Glutamatergic neuron (in vitro differentiated cells): Measurements from ENCODE around the gene LIN9. TPM values are rescaled to one million over a fixed set of nuclear protein-coding genes. Genes with fewer than 3 reads are reported as not detected.
"Not testable (repeated sequence)": the region's sequence is repeated elsewhere in the genome, so short reads cannot be mapped to it uniquely, and the experiment has no call there.

Experiments used
- DNase-seq: peaks from one replicate; pipeline ENCODE4 v3.0.0; 2022
- H3K27ac Mint-ChIP-seq: one replicate; pipeline ENCODE4 v1.8.0; 2020; ENCODE audit warnings: mild to moderate bottlenecking, mixed read lengths, inconsistent platforms; ENCODE audit not compliant: unreplicated experiment
- H3K27me3 Mint-ChIP-seq: one replicate; pipeline ENCODE4 v1.8.0; 2020; ENCODE audit warnings: mild to moderate bottlenecking, moderate library complexity, mixed read lengths, inconsistent platforms; ENCODE audit not compliant: unreplicated experiment
- H3K36me3 Mint-ChIP-seq: one replicate; pipeline ENCODE4 v1.8.0; 2020; ENCODE audit warnings: mild to moderate bottlenecking, mixed read lengths, inconsistent platforms; ENCODE audit not compliant: unreplicated experiment
- H3K4me1 Mint-ChIP-seq: one replicate; pipeline ENCODE4 v1.8.0; 2020; ENCODE audit warnings: mild to moderate bottlenecking, low read depth, mixed read lengths, inconsistent platforms; ENCODE audit not compliant: unreplicated experiment
- H3K4me3 Mint-ChIP-seq: one replicate; pipeline ENCODE4 v1.8.0; 2020; ENCODE audit warnings: mild to moderate bottlenecking, mixed read lengths, inconsistent platforms; ENCODE audit not compliant: unreplicated experiment
- H3K9me3 Mint-ChIP-seq: one replicate; pipeline ENCODE4 v1.8.0; 2020; ENCODE audit warnings: mild to moderate bottlenecking, moderate library complexity, mixed read lengths, inconsistent platforms; ENCODE audit not compliant: unreplicated experiment
- total RNA-seq: library from RNA; stranded (reverse); fragmentation: NEBNext Ultra II Directional; extraction: Animal tissue kit (Norgen Biotek cat#: 25700); gene quantifications from one replicate; pipeline ENCODE4 v1.2.1, GENCODE V29; 2021; ENCODE audit not compliant: unreplicated experiment
- TF ChIP-seq, protein P1 (sequence below): fragments of 200-600 bp; sonication (generic); IDR thresholded peaks from one replicate; pipeline ENCODE4 v1.5.0; 2021; ENCODE audit not compliant: partially characterized antibody, unreplicated experiment

Gene LIN9
- total RNA-seq, 1 donor from 2014 or later, result 7.1 TPM

DNA sequence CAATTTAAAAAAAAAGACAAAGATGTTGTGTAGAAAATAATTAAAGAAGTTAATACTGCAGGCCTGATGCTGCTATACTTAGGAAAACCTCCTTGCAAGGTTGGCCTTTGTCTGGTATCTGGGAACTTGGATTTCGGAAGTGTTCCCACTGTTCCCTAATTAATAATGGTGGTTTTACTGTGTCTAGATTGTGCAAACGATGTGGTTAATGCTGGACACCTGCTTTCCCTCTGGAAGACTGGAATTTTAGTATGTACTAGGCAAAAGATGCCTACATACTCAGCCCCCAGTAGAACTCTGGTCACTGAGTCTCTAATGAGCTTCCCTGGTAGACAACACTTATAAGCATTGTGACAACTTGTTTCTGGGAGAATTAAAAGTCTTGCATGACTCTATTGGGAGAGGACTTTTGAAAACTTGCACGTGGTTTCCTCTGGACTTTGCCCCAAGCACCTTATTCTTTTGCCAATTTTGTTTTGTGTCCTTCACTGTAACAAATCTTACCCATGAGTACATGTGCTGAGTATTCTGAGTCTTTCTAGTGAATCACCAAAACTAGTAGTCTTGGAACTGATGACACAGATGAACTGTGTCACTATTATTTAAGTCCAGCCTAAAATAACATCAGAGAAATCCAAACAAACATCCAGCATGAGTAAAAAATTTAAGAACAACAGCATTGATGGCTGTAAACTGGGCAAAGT, 40.4 kb downstream of the LIN9 start:
- Mint-ChIP-seq H3K4me3 (no peak overlapping the region), H3K9me3 (no peaks in the 10 kb centered on the region), H3K27ac (no peak overlapping the region), H3K36me3 (no peaks in the 10 kb centered on the region), H3K4me1 (no peaks in the 10 kb centered on the region), H3K27me3 (peaks cover 3% of the 10 kb centered on the region)
- TF ChIP-seq, protein P1, sequence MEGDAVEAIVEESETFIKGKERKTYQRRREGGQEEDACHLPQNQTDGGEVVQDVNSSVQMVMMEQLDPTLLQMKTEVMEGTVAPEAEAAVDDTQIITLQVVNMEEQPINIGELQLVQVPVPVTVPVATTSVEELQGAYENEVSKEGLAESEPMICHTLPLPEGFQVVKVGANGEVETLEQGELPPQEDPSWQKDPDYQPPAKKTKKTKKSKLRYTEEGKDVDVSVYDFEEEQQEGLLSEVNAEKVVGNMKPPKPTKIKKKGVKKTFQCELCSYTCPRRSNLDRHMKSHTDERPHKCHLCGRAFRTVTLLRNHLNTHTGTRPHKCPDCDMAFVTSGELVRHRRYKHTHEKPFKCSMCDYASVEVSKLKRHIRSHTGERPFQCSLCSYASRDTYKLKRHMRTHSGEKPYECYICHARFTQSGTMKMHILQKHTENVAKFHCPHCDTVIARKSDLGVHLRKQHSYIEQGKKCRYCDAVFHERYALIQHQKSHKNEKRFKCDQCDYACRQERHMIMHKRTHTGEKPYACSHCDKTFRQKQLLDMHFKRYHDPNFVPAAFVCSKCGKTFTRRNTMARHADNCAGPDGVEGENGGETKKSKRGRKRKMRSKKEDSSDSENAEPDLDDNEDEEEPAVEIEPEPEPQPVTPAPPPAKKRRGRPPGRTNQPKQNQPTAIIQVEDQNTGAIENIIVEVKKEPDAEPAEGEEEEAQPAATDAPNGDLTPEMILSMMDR, result no peak
- no peak for DNase-seq

- no peak for DNase-seq
- H3K27me3 Mint-ChIP-seq, result no peaks in the 10 kb centered on the region
- no peaks in the 10 kb centered on the region for H3K4me1 Mint-ChIP-seq
- H3K36me3 Mint-ChIP-seq, result peaks cover 23% of the 10 kb centered on the region
- TF ChIP-seq, protein P1, result no peak
- no peak overlapping the region for H3K27ac Mint-ChIP-seq
- H3K4me3 Mint-ChIP-seq, result no peak overlapping the region
- H3K9me3 Mint-ChIP-seq, result peaks cover 6% of the 10 kb centered on the region
Observed at GRCh38 chr1:226261818-226262217, 47.1 kb downstream of the LIN9 start.

DNA sequence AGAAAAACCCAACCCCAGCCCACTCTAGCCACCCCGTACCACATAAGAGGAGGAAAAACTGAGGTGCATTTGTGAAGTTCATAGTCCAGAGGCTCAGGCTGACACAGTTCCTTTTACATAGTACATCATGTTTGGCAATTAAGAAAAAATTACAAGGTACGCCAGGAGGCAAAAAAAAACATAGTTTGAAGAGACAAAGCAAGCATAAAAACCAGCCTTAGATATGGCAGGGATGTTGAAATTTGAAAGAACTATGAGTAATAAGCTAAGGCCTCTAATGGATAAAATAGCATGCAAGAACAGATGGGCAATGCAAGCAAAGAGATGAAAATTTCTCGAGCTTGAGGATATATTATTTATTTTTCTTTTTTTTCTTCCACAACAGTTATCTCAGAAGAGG, 53.6 kb downstream of the LIN9 start:
- H3K27me3 Mint-ChIP-seq, result no peaks in the 10 kb centered on the region
- DNase-seq, result no peak
- H3K36me3 Mint-ChIP-seq, result peaks cover 10% of the 10 kb centered on the region

DNA sequence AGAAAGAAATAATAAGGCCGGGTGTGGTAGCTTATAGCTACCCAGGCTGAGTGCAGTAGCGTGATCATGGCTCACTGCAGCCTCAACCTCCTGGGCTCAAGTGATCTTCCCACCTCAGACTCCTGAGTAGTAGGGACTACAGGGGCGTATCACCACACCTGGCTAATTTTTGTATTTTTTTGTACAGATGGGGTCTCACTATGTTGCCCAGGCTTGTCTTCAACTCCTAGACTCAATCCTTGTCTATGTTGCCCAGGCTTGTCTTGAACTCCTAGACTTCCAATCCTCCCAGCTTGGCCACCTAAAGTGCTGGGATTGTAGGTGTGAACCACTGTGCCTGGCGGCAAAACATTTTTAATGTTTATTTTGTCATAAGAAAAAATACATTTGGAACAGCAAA, 55.0 kb downstream of the LIN9 start:
- Mint-ChIP-seq H3K27ac (no peak overlapping the region), H3K9me3 (no peaks in the 10 kb centered on the region)

More for the DNA sequence above, 53.6 kb downstream of the LIN9 start:
- Mint-ChIP-seq H3K4me3 (no peak overlapping the region), H3K4me1 (no peaks in the 10 kb centered on the region), H3K27ac (no peak overlapping the region), H3K9me3 (peaks cover 3% of the 10 kb centered on the region)
- TF ChIP-seq, protein P1, result no peak

GRCh38 chr1:226252841-226253240, 56.1 kb downstream of the LIN9 start:
- H3K27me3 Mint-ChIP-seq, H3K4me1 Mint-ChIP-seq, H3K27ac Mint-ChIP-seq, H3K4me3 Mint-ChIP-seq, DNase-seq, H3K9me3 Mint-ChIP-seq, H3K36me3 Mint-ChIP-seq: not testable (repeated sequence)

More for the DNA sequence above, 55.0 kb downstream of the LIN9 start:
- H3K4me3 Mint-ChIP-seq, result no peak overlapping the region
- TF ChIP-seq, protein P1, result no peak
- H3K4me1 Mint-ChIP-seq, result no peaks in the 10 kb centered on the region
- no peaks in the 10 kb centered on the region for H3K36me3 Mint-ChIP-seq
- DNase-seq, result no peak
- no peaks in the 10 kb centered on the region for H3K27me3 Mint-ChIP-seq
